Measurements from ENCODE around the gene CHID1.

GRCh38 chr11:873706-874105, 36.9 kb downstream of the CHID1 start:
- TF ChIP-seq POLR2A (IDR thresholded peaks at IDR 0.05), result no peak
- no peak for TF ChIP-seq CTCF (IDR thresholded peaks at IDR 0.05)
